ENCODE results near the gene SLC8A1.

DNA sequence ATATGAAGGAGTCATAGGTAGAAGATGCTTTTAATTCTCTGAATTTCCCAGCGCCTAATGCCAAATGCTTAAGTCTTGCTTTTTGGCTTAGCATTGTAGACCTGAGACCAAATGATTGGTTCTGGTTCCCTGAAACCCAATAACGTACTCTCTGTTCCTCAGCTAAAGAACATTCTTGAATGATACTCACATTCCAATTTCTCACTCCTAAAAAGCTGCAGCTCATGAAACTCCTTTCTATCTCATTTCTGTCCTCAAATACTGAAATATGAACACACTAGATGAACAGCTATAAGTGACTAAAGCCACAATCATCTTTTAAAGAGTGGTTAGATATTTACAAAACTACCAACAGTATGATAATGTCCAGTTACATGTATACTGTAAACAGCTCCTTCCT is 272.1 kb downstream of the SLC8A1 start:
- no peak for TF ChIP-seq POLR2A (IDR thresholded peaks at IDR 0.05)
- TF ChIP-seq, protein P1, sequence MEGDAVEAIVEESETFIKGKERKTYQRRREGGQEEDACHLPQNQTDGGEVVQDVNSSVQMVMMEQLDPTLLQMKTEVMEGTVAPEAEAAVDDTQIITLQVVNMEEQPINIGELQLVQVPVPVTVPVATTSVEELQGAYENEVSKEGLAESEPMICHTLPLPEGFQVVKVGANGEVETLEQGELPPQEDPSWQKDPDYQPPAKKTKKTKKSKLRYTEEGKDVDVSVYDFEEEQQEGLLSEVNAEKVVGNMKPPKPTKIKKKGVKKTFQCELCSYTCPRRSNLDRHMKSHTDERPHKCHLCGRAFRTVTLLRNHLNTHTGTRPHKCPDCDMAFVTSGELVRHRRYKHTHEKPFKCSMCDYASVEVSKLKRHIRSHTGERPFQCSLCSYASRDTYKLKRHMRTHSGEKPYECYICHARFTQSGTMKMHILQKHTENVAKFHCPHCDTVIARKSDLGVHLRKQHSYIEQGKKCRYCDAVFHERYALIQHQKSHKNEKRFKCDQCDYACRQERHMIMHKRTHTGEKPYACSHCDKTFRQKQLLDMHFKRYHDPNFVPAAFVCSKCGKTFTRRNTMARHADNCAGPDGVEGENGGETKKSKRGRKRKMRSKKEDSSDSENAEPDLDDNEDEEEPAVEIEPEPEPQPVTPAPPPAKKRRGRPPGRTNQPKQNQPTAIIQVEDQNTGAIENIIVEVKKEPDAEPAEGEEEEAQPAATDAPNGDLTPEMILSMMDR (IDR thresholded peaks at IDR 0.05) = no peak

Data from upper lobe of left lung (tissue), 4 donors.